Esophagus mucosa (tissue), 1 donor: ENCODE results near the gene SLC4A7. TPM values are rescaled to one million over a fixed set of nuclear protein-coding genes. Genes with fewer than 3 reads are reported as not detected.
A peak's percentile ranks its signal among the peaks of the same experiment; 100 is the strongest.
"Not testable (repeated sequence)": the region's sequence is repeated elsewhere in the genome, so short reads cannot be mapped to it uniquely, and the experiment has no call there.

Experiments
- ATAC-seq: fragments of 200-7000 bp; cut with Tn5 transposase; one replicate; pipeline ENCODE4 v1.9.1; 2020
- total RNA-seq: library from RNA; stranded (reverse); gene quantifications from one replicate; pipeline ENCODE4 v1.2.4, GENCODE V29; 2023
- donor health status: DM: yes; HTN: yes; CAD: no.

SLC4A7 gene
- total RNA-seq, 1 donor from 2014 or later = 17.3 TPM

- ATAC-seq = peak; percentile 81
These were observed 126.4 kb downstream of the SLC4A7 start for GRCh38 chr3:27357665-27358258.

- no peak for ATAC-seq
These were observed 127.2 kb downstream of the SLC4A7 start for GRCh38 chr3:27356976-27357375.

GRCh38 chr3:27354588-27355203 is 129.5 kb downstream of the SLC4A7 start:
- no peak for ATAC-seq

- ATAC-seq = no peak
These were observed 130.0 kb downstream of the SLC4A7 start for GRCh38 chr3:27354161-27354560.

- ATAC-seq = no peak
These were observed 131.0 kb downstream of the SLC4A7 start for GRCh38 chr3:27353221-27353620.

GRCh38 chr3:27352047-27352446 is 132.1 kb downstream of the SLC4A7 start:
- ATAC-seq = no peak

GRCh38 chr3:27349832-27350231 is 134.4 kb downstream of the SLC4A7 start:
- peak; percentile 57 for ATAC-seq

GRCh38 chr3:27345959-27346865 is 138.0 kb downstream of the SLC4A7 start:
- peak; percentile 47 for ATAC-seq

- peak; percentile 79 for ATAC-seq
These were observed 138.7 kb downstream of the SLC4A7 start for GRCh38 chr3:27345493-27345892.

GRCh38 chr3:27345045-27345444 is 139.1 kb downstream of the SLC4A7 start:
- no peak for ATAC-seq

- ATAC-seq = no peak
These were observed 140.0 kb downstream of the SLC4A7 start for GRCh38 chr3:27344192-27344591.

- ATAC-seq = no peak
These were observed 141.9 kb downstream of the SLC4A7 start for GRCh38 chr3:27342267-27342666.

- no peak for ATAC-seq
These were observed 143.7 kb downstream of the SLC4A7 start for GRCh38 chr3:27340534-27340933.

- no peak for ATAC-seq
These were observed 148.6 kb downstream of the SLC4A7 start for GRCh38 chr3:27335571-27335970.

- no peak for ATAC-seq
These were observed 150.3 kb downstream of the SLC4A7 start for GRCh38 chr3:27333843-27334242.

- ATAC-seq = not testable (repeated sequence)
These were observed 155.0 kb downstream of the SLC4A7 start for GRCh38 chr3:27328982-27329762.

- no peak for ATAC-seq
These were observed 157.3 kb downstream of the SLC4A7 start for GRCh38 chr3:27326629-27327545.

- ATAC-seq = no peak
These were observed 158.0 kb downstream of the SLC4A7 start for GRCh38 chr3:27326202-27326601.

GRCh38 chr3:27325419-27325818 is 158.8 kb downstream of the SLC4A7 start:
- ATAC-seq = no peak

- no peak for ATAC-seq
These were observed 159.5 kb downstream of the SLC4A7 start for GRCh38 chr3:27324686-27325085.

- no peak for ATAC-seq
These were observed 161.1 kb downstream of the SLC4A7 start for GRCh38 chr3:27323087-27323570.
